Fibroblast of lung (primary cell): ENCODE results near the gene CIAO2B. TPM values are rescaled to one million over a fixed set of nuclear protein-coding genes. Genes with fewer than 3 reads are reported as not detected.

Source experiments
- DNase-seq, 2 donors: peaks; one replicate each; pipeline versions ENCODE4 v3.0.0 to v3.0.0-alpha.2; 2010; ENCODE audit warnings: low read depth in 2 of 2
- H2AFZ ChIP-seq: 2 replicates; pipeline ENCODE4 v1.5.1; 2012; ENCODE audit warnings: low read length, control low read depth, inconsistent platforms
- H3K27ac ChIP-seq: 2 replicates; pipeline ENCODE4 v1.5.1; 2011; ENCODE audit warnings: low read length, control low read depth; ENCODE audit not compliant: insufficient read depth
- H3K27me3 ChIP-seq: 2 replicates; pipeline ENCODE4 v1.5.1; 2011; ENCODE audit warnings: mild to moderate bottlenecking, low read length; ENCODE audit not compliant: control insufficient read depth, insufficient read depth
- H3K36me3 ChIP-seq: 2 replicates; pipeline ENCODE4 v1.5.1; 2011; ENCODE audit warnings: low read length; ENCODE audit not compliant: control insufficient read depth, insufficient read depth
- H3K4me1 ChIP-seq: 2 replicates; pipeline ENCODE4 v1.5.1; 2011; ENCODE audit warnings: low read length; ENCODE audit not compliant: control insufficient read depth, insufficient read depth; ENCODE audit errors: extremely low read depth
- H3K4me2 ChIP-seq: 2 replicates; pipeline ENCODE4 v1.5.1; 2011; ENCODE audit warnings: low read length, control low read depth; ENCODE audit not compliant: insufficient read depth; ENCODE audit errors: extremely low read depth
- H3K4me3 ChIP-seq, 4 experiments: fragments of 200-600 bp in 1 of 4; sonication (generic) in 1 of 4; replicated peaks in 1 of 4; 2 replicates each; pipeline ENCODE4 v1.5.1; 2011 to 2016; ENCODE audit warnings: low read length in 4 of 4, low read depth in 3 of 4, mild to moderate bottlenecking in 3 of 4, control low read depth in 2 of 4, inconsistent platforms in 1 of 4, mixed read lengths in 1 of 4; ENCODE audit not compliant: insufficient read depth in 1 of 4; ENCODE audit errors: control extremely low read depth in 1 of 4
- H3K79me2 ChIP-seq: 2 replicates; pipeline ENCODE4 v1.5.1; 2012; ENCODE audit warnings: mild to moderate bottlenecking, low read length, inconsistent platforms; ENCODE audit not compliant: control insufficient read depth, insufficient read depth
- H3K9ac ChIP-seq: 2 replicates; pipeline ENCODE4 v1.5.1; 2011; ENCODE audit warnings: mild to moderate bottlenecking, low read length, control low read depth; ENCODE audit not compliant: insufficient read depth
- H3K9me3 ChIP-seq: 2 replicates; pipeline ENCODE4 v1.5.1; 2012; ENCODE audit warnings: low read depth, low read length; ENCODE audit not compliant: control insufficient read depth, insufficient read depth
- H4K20me1 ChIP-seq: 2 replicates; pipeline ENCODE4 v1.5.1; 2011; ENCODE audit warnings: low read length; ENCODE audit not compliant: control insufficient read depth, insufficient read depth; ENCODE audit errors: extremely low read depth
- EZH2 ChIP-seq: IDR thresholded peaks from 2 replicates; pipeline ENCODE4 v1.5.1; 2012; ENCODE audit warnings: low read length, control low read depth, mild to moderate bottlenecking; ENCODE audit errors: missing control alignments
- polyA plus RNA-seq, 2 donors: library from polyadenylated mRNA; depleted of rRNA in 1 of 2; stranded (reverse) in 1 of 2; unstranded in 1 of 2; fragments of >200 nt; gene quantifications; 2 replicates each; pipeline ENCODE4 v1.2.1, GENCODE V29; 2011 to 2012; ENCODE audit warnings: missing spikeins in 1 of 2
- total RNA-seq: library from RNA; depleted of rRNA; stranded (reverse); fragments of >200 nt; gene quantifications from 2 replicates; pipeline ENCODE4 v1.2.1, GENCODE V29; 2014
- TF ChIP-seq, protein P1 (sequence below), 2 donors: IDR thresholded peaks in 1 of 2; conservative IDR thresholded peaks in 1 of 2; 1 replicate in 1 of 2; 2 replicates in 1 of 2; pipeline ENCODE4 v1.5.1; 2011 to 2012; ENCODE audit warnings: low read length in 2 of 2, control low read depth in 1 of 2, inconsistent platforms in 1 of 2, low read depth in 1 of 2, mild to moderate bottlenecking in 1 of 2

The CIAO2B gene
- total and polyA plus RNA-seq, 2 donors (not counting 1 experiment from before 2014, with no cell fraction given): 115 to 217 TPM

- H3K4me3 ChIP-seq: no peak overlapping the region
- DNase-seq: no peak
- peaks cover 6% of the 10 kb centered on the region for H3K27me3 ChIP-seq
- no peak for TF ChIP-seq EZH2
- TF ChIP-seq, protein P1, sequence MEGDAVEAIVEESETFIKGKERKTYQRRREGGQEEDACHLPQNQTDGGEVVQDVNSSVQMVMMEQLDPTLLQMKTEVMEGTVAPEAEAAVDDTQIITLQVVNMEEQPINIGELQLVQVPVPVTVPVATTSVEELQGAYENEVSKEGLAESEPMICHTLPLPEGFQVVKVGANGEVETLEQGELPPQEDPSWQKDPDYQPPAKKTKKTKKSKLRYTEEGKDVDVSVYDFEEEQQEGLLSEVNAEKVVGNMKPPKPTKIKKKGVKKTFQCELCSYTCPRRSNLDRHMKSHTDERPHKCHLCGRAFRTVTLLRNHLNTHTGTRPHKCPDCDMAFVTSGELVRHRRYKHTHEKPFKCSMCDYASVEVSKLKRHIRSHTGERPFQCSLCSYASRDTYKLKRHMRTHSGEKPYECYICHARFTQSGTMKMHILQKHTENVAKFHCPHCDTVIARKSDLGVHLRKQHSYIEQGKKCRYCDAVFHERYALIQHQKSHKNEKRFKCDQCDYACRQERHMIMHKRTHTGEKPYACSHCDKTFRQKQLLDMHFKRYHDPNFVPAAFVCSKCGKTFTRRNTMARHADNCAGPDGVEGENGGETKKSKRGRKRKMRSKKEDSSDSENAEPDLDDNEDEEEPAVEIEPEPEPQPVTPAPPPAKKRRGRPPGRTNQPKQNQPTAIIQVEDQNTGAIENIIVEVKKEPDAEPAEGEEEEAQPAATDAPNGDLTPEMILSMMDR (conservative IDR thresholded peaks at IDR 0.05 in 1 of 2, IDR thresholded peaks at IDR 0.05 in 1 of 2; ENCODE audit: low read depth in 1 of 2, low read length in 2 of 2): no peak
- H2AFZ ChIP-seq: no peak overlapping the region
- peaks cover 21% of the 10 kb centered on the region for H3K36me3 ChIP-seq
- no peaks in the 10 kb centered on the region for H3K4me1 ChIP-seq
- no peaks in the 10 kb centered on the region for H4K20me1 ChIP-seq
- no peak overlapping the region for H3K4me2 ChIP-seq
- H3K27ac ChIP-seq: no peak overlapping the region
- H3K9me3 ChIP-seq: no peaks in the 10 kb centered on the region
- H3K9ac ChIP-seq: no peak overlapping the region
- no peaks in the 10 kb centered on the region for H3K79me2 ChIP-seq
These were observed 9.8 kb upstream of the CIAO2B start for GRCh38 chr16:66944054-66944441.

GRCh38 chr16:66943426-66944053 is 9.3 kb upstream of the CIAO2B start:
- Histone ChIP-seq H3K4me2 (no peak overlapping the region), H3K4me3 (no peak overlapping the region), H3K27me3 (peaks cover under 1% of the 10 kb centered on the region), H2AFZ (no peak overlapping the region), H4K20me1 (no peaks in the 10 kb centered on the region), H3K9ac (no peak overlapping the region), H3K36me3 (peaks cover 21% of the 10 kb centered on the region), H3K27ac (no peak overlapping the region), H3K4me1 (no peaks in the 10 kb centered on the region), H3K79me2 (no peaks in the 10 kb centered on the region), H3K9me3 (no peaks in the 10 kb centered on the region)
- TF ChIP-seq, protein P1 (conservative IDR thresholded peaks at IDR 0.05 in 1 of 2, IDR thresholded peaks at IDR 0.05 in 1 of 2; ENCODE audit: low read depth in 1 of 2, low read length in 2 of 2): no peak
- no peak for TF ChIP-seq EZH2
- DNase-seq: no peak

GRCh38 chr16:66942981-66943380 is 8.8 kb upstream of the CIAO2B start:
- no peak overlapping the region for H3K4me3 ChIP-seq
- no peak overlapping the region for H3K9ac ChIP-seq
- H3K27me3 ChIP-seq: no peaks in the 10 kb centered on the region
- H3K27ac ChIP-seq: no peak overlapping the region
- no peak overlapping the region for H3K4me2 ChIP-seq
- TF ChIP-seq, protein P1 (conservative IDR thresholded peaks at IDR 0.05 in 1 of 2, IDR thresholded peaks at IDR 0.05 in 1 of 2; ENCODE audit: low read depth in 1 of 2, low read length in 2 of 2): no peak
- no peak for TF ChIP-seq EZH2
- no peak overlapping the region for H2AFZ ChIP-seq
- peaks cover 21% of the 10 kb centered on the region for H3K36me3 ChIP-seq
- no peaks in the 10 kb centered on the region for H4K20me1 ChIP-seq
- no peaks in the 10 kb centered on the region for H3K79me2 ChIP-seq
- no peaks in the 10 kb centered on the region for H3K9me3 ChIP-seq
- DNase-seq: no peak
- H3K4me1 ChIP-seq: no peaks in the 10 kb centered on the region
